Pulmonary artery endothelial cell (primary cell): ENCODE results near the gene STK38L. TPM values are rescaled to one million over a fixed set of nuclear protein-coding genes. Genes with fewer than 3 reads are reported as not detected.

ENCODE experiments used
- DNase-seq: peaks from one replicate; pipeline ENCODE4 v3.0.0-alpha.2; 2011; ENCODE audit warnings: low read depth, low spot score
- total RNA-seq: library from RNA; depleted of rRNA; stranded (reverse); fragments of >200 nt; gene quantifications from 2 replicates; pipeline ENCODE4 v1.2.3, GENCODE V29; 2014

STK38L gene
- total RNA-seq, 1 donor from 2014 or later = 26.6 TPM

DNA sequence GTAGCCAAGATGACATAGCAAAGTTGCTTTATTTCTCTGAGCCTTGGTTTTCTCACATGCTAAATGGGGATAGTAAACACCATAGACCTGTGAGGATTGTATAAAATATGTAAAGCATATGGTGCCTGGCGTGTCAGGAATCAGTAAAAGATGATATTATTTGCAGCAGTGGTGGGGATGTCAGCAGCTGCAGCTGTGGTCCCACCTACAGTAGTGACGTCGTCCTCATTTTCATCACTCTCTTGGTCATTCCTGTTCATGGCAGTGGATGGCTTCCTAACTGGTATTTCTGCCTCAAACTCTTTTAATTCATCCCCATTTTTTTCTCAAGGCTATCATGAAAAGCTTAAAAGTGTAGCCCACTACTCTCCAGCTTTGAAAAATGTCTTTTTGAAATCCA is 100.7 kb downstream of the STK38L start:
- no peak for DNase-seq

DNA sequence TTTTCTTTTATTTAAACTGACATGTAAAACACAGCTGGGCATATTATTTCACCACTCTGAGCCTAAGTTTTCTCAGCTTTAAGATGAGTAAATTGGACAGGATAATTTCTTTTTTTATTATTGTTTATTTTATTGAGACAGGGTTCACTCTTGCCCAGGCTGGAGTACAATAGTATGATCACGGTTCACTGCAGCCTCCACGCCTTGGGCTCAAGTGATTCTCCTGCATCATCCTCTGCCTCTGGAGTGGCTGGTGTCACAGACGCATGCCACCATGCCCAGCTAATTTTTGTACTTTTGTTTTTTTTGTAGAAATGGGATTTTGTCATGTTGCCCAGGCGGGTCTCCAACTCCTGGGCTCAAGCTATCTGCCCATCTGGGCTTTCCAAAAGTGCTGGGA is 101.3 kb downstream of the STK38L start:
- DNase-seq = no peak

DNA sequence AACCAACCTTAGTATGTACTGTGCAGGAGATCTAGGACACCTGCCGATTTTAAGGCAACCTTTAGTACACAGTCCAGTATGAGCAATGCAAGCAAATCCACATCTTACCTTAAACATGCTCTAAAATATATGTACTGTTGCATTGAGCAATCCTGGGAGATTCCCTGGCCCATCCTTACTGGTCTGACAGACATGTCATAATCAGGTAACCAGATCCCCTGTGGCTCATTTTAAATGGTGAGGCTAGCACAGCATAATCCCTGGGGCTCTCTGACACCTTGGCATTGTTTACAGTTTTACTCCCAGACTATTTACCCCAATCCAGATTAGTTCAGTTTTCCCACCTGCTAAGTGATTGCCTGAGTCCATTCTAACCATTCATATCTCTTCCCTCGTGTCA is 103.7 kb downstream of the STK38L start:
- DNase-seq = no peak

DNA sequence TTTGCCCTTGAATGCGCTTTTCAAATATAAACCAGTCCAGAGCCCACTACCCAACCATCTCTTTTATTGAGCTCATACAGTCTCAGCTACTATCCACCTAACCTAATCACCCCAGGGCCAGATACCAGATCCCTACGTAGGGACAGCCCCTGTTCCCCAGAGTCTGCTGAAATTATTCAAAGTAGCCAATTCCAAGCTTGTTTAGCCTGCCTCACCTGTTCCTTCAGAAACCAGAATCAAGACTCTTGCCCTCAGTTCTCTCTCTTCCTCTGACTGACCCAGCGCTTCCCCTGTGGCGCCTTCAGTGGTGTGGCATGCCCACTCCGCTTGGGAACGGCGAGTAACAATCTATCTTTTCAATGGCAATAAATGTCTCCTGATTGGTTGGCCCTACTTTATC is 107.4 kb downstream of the STK38L start:
- DNase-seq = no peak

DNA sequence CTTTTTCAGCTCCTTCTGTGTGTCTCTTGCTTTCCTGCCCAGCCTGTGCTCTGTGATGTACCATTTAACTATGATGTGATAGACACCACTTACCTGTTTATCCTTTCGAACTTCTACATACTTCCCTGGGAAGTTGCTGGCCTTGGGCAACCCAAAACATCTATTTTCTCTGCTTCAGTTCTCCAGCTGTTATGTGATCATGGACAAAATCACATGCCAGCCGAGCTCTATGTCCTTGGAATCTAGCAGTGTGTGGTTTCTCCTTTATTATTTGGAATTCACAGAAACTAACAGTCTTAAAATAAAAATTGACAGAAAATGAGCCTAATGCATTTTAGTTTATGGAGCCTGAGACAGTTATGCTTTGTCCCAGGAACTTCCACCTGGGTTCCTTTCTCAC is 111.4 kb downstream of the STK38L start:
- DNase-seq = no peak

DNA sequence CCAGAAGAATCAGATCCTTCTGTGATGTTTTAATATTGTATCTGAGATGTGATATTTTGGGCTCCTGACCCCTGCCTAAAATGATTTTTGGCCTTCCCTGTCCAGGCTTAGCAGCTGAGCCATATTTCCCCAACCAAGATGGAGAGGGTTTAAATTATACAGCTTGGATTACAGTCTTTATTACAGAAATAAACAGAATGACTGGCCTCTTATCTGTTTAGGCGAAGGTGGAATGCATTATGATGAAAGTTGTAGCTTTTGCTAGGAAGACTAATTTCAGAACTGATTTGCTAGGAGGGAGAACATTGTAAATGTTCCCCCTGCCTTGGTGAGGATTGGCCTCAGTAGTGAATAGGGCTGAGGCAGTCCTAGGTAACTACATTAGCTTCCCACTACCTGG is 111.9 kb downstream of the STK38L start:
- no peak for DNase-seq

DNA sequence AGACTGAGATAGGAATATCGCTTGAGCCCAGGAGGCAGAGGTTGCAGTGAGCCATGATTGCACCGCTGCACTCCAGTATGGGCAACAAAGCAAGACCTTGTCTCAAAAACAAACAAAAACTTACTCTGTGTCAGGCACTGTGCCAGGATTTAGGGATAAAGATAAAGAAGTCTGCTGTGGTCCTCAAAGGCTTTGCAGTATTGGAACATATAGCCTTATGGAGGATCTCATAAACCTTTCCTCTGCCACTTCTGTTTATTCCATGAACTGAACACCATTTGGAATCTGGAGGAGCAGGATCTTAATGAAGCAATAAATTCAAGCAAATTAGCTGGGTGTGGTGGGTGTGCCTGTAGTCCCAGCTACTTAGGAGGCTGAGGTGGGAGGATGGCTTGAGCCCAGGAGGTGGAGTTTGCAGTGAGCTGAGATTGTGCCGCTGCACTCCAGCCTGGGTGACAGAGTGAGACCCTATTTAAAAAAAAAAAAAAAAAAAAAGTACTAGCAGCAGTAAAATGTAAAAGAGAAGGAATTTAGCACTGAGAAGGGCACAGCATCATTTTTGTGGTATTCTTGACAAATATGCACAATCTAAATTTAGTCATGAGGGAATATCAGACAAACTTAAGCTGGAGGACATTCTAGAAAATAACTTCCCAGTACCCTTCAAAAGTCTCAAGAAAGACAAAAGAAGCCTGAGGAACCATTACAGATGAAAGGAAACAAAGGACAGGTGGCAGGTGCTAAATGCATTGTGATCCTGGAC is 115.7 kb downstream of the STK38L start:
- DNase-seq = no peak

DNA sequence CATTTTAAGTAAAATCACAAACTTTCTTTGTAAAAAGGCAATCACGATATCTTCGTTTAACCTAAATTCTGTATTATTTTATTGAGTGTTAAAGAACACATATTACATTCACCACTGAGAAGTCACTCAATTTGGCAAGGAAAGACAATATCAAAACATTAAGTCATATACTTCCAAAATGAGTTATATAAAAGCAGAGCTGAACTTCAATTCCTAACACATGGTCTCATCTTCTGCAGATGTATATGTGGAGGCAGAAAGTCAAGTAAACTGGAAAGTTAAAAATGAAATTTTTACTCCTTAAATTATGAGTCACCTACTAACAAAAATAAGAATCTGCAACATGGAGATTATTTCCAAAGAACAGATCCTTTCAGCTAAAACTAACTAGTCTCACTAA is 117.3 kb downstream of the STK38L start:
- DNase-seq = no peak

DNA sequence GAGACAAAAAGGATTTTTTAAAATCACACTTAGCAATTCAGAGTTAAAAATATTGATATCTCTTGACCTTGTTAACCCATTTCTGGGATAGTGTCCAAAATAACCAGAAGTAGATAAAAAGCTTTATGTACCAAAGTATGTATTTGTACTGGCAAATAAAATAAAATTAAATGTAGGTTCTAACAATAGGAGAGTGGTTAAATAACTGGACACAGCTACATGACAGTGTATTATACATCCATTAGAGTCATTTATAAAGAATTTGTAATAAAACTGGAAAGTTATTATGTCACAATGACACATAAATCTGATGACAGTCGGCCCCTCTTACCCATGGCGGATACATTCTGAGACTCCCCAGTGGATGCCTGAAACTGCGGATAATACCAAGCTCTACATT is 122.5 kb downstream of the STK38L start:
- no peak for DNase-seq

DNA sequence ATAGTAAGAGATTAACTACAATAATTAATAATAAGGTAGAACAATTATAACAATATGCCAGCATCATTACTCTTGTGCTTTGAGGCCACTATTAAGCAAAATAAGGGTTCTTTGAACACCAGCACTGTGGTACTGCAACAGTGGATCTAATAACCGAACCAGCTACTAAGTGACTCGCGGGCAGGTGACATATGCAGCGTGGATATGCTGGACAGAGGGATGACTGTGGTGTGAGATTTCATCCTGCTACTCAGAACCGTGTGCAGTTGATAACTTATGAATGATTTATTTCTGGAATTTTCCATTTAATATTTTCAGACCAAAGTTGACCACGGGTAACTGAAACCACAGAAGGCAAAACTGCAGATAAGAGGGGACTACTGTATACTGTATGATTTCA is 123.0 kb downstream of the STK38L start:
- DNase-seq = no peak

Other genes starting within 250 kb of the STK38L start
- 105 and 109 TPM in 2 replicates for gene TM7SF3, start 229.9 kb upstream of the STK38L start, total RNA-seq
- gene MED21, start 221.7 kb upstream of the STK38L start, total RNA-seq = 38.2 and 56.8 TPM in 2 replicates
- gene C12orf71, start 161.7 kb upstream of the STK38L start, total RNA-seq = not detected in 2 replicates
- 55.7 and 65.4 TPM in 2 replicates for gene BMAL2, start 88.5 kb downstream of the STK38L start, total RNA-seq
- gene SMCO2, start 202.4 kb downstream of the STK38L start, total RNA-seq = 0.13 and 0.14 TPM in 2 replicates